Umbilical cord (tissue), 2 donors: Measurements from ENCODE around the gene MARCHF3. TPM values are rescaled to one million over a fixed set of nuclear protein-coding genes. Genes with fewer than 3 reads are reported as not detected.

ENCODE experiments used
- DNase-seq: peaks from one replicate; pipeline ENCODE4 v3.0.0-alpha.2; 2015; ENCODE audit warnings: low spot score
- total RNA-seq: library from RNA; depleted of rRNA; stranded (reverse); fragments of >200 nt; gene quantifications from one replicate; pipeline ENCODE4 v1.2.3, GENCODE V29; 2014; ENCODE audit warnings: low replicate concordance; ENCODE audit not compliant: insufficient read depth

Gene MARCHF3
- total RNA-seq, 1 donor from 2014 or later, result 34.4 TPM

GRCh38 chr5:126983874-126984266 is 46.5 kb downstream of the MARCHF3 start:
- no peak for DNase-seq

DNA sequence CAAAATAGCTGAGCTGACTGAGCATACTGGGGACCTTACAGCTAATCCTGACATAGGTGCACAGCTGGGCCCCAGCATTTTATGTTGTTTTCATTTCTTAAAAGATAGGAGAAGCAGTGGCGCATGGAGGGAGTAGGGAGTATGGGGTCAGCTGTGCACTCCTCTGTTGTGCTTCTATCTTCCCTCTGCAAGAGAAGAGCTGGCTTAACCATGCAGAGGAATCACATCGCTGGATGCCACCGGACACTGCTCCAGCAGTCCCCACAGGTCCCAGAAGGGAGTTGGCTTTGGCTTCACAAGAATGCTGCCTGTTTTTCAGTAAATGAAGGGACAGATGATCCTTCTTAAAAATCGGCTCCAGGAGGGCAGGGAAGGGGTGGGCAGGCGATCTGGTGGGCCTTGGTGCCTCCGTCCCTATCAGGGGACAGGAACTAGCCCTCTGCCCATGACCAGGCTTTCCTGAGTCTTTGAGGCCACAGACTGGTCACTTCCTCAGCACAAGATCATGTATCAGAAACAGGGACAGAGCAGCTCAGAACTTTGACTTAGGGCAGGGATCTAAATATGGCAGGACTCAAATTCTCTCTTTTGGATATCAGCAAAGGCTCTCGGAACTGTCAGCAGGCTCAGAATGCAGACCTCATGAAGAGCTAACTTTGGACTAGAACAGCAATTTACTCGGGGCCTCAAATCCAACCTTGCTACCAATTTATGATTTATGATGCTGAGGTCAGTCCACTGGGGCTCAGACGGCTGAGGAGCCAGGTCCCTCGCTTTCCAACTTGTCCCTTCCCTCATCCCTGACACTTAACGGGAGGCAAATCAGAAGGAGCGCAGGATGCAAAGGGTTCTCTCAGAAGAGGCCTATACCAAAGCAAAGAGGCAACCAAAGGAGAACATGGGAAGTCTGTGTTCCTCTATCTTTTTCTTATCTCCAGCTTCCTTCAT is 47.2 kb downstream of the MARCHF3 start:
- DNase-seq, result no peak

GRCh38 chr5:126982202-126982601 is 48.2 kb downstream of the MARCHF3 start:
- no peak for DNase-seq

DNA sequence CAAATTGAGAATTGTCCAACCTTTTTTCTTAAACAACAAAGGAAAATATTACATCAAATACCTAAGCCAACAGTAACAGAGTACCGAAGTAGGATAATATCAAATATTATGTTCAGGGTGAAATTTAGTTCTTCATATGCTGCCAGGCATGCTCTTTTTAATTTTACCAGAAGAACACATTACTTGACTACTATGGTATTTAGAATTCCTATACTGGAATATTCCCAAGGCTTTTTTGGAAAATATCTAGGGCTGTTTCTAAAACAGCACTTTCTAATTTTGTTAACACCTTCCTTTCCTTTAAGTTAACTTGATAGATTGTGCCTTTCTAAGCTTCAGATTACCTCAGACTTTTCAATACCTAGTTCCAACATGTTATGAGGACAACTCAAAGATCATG is 48.7 kb downstream of the MARCHF3 start:
- DNase-seq, result no peak

DNA sequence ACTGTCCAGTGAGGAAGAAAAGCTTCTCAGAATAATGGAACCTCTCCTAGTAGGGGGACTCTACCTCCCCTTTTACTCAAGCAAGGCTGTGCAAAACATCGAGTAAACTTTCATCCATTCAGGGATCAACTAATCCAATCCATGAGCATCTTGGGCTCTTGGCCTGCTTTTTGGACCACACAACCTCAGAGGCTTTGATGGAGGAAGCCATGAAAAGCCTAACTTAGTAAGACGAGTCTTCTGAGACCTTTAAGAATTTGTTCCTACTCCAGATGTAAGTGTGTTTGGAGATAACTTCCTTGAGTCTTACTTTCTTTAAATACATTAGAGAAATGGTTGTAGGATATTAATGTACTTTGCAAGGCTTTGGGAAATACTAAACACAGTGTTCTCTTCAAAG is 49.1 kb downstream of the MARCHF3 start:
- DNase-seq, result no peak

GRCh38 chr5:126978258-126978657 is 52.1 kb downstream of the MARCHF3 start:
- no peak for DNase-seq

- no peak for DNase-seq
Observed at GRCh38 chr5:126976520-126977172, 53.7 kb downstream of the MARCHF3 start.

- DNase-seq, result no peak
Observed at GRCh38 chr5:126975796-126976195, 54.6 kb downstream of the MARCHF3 start.

- no peak for DNase-seq
Observed at GRCh38 chr5:126973193-126973592, 57.2 kb downstream of the MARCHF3 start.

DNA sequence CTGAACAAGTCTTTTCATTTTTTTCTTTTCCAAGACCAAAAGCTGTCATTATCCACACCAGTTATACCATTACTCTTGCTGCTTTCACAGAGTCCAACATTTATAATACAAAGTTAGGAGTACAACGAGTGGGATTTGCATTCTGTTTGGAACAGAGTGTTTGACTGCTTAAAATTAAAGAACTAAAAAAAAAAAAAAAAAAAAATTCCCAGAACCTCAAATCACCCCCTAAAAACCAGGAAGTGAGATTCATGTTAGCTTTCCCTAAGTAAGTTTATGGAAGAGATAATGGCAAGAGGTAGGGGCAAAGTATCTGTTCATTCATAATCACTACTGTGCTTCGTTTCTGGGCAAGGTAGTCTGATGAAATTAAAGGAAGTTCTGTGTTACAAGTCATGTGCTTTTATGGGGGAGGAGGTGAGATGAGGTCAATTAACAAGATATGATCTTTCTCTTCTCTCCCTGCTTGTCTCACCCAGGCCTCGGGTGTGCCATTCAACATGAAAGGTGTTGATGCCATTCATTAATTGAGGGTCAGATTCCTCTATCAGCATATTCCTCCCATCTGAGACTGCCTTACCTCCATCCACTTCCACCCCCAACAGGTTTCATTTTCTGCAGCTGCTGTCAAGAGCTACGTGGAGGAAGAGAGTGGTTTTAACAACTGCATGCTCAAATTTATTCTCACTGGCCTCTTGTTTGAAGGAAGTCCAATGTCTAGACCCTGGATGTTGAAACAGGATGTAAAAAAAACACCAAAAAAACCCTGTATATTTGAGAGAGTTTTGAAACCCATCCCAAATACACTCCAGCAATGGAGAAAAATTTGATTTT is 58.1 kb downstream of the MARCHF3 start:
- peak; percentile 17 for DNase-seq

GRCh38 chr5:126971455-126972031 is 58.8 kb downstream of the MARCHF3 start:
- no peak for DNase-seq

DNA sequence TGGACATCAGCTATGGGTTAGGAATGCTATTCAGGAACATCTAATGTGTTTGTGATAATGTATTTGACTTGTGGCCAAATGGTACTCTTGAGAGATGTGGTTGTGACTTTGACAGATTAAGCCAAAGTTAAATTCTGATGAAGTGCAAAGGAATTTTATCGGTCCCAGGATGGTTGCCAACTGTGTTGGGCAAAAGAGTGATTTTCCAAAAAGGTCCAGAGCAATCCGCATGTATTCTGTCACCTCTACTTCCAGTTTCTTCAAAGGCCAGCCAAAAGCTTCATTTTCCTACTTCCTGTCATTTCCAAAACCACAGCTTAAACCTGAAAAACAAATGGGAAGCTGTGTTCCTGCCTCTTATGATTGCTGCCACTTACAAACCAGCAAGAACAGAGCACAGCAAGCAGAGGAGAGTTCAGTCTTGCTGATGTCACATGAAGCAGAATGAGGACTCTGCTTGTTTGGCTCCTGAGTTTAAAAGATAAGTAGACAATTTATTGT is 59.8 kb downstream of the MARCHF3 start:
- DNase-seq, result peak; percentile 19

GRCh38 chr5:126969548-126969947 is 60.8 kb downstream of the MARCHF3 start:
- no peak for DNase-seq

DNA sequence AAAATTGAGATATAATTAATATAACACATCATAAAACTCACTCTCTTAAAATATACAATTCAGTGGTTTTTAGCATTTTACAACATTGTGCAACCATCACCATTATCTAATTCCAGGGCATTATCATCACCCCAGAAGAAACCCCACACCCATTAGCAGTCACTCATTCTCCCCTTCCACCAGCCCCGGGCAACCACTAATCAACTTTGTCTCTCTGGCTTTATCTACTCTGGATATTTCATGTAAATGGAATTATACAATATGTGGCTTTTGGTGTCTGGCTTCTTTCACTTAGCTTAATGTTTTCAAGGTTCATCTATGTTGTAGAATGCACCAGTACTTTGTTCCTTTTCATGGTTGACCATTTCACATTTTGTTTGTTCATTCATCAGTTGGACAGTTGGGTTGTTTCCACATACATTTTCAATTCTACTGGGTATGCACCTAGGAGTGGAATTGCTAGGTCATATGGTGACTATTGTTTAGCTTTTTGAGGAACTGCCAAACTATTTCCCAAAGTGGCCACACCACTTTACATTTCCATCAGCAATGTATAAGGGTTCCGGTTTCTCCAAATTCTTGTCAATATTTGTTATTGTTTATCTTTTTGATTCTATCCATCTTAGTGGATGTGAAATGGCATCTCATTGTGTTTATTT is 62.4 kb downstream of the MARCHF3 start:
- no peak for DNase-seq

DNA sequence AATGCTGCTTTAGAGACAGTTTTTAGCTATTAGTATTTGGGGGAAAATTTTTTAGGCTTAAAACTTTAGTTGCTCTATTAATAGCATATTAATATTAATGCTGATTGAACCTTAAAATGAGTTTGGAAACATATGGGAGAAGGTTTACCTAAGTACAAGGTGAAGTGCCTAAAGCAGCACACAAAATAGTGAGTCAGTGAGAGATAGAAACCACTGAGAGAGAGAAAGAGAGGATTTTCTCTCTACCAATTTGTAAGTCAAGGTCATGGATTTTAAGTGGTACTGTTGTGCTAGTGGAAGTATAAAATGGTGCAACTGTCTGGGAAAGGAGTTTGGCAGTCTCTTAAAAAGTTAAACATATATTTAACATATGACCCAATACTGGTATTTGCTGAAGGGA is 64.9 kb downstream of the MARCHF3 start:
- DNase-seq, result no peak

- peak; percentile 26 for DNase-seq
Observed at GRCh38 chr5:126965061-126965475, 65.3 kb downstream of the MARCHF3 start.

- DNase-seq, result no peak
Observed at GRCh38 chr5:126963822-126964375, 66.5 kb downstream of the MARCHF3 start.

DNA sequence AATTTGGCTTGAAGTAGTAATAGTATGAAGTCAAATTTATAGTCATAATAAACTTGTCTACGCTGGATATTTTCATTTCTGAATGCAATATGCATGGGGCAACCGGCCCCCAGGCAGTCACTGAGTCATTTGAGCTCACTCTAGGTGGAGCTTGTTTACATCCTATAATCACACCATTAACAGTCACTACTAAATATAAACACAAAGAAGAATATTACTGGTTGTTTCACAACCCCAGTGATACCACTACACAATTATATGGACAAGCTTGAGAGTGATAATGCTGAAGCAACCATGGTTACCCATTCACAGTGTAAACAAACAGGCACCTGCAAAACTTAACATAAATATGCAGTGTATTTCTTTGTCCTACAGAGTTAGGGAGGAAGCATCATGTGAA is 68.7 kb downstream of the MARCHF3 start:
- no peak for DNase-seq

DNA sequence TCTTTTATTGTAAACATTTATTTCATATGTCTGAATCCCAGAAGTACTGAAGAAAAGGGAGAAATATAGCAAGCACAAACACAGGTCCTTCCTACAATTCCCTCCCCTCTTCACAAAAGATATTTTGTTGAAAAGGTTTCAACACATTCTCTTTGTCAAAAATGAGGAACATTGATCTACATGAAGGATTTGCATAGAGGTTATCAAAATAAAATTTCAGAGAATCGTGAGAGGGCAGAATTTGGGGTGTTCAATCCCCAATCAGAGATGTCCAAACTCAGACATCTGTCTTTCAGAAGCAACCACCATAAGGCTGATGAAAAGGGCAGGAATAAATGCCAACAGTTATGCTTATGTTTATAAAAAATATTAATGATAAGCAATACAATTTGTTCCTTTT is 69.2 kb downstream of the MARCHF3 start:
- DNase-seq, result no peak

DNA sequence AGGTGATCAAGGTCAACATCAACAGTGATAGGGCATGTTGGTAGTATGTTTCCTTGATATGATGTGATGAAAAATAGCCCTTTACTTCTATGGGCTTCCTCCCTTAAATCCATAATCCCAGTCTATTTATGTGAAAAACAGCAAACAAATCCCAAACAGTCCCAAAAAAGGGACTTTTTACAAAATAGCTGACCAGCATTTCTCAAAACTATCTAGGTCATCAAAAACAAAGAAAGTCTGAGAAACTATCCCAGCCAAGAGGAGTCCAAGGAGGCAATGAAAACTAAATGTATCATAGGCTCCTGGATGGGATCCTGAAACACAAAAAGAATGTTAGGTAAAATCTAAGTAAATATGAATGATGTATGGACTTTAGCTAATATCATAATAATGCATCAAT is 71.2 kb downstream of the MARCHF3 start:
- no peak for DNase-seq

GRCh38 chr5:126956991-126957390 is 73.4 kb downstream of the MARCHF3 start:
- DNase-seq, result no peak
